Thyroid gland (tissue), 4 donors: ENCODE results near the gene CNPPD1.

Experiments used
- CTCF ChIP-seq, 6 experiments: fragments of 200-600 bp in 3 of 6; fragments of 450-650 bp in 3 of 6; sonication (generic) in 3 of 6; IDR thresholded peaks; one replicate each; pipeline ENCODE4 v1.5.1; 2016 to 2019; ENCODE audit warnings: antibody characterized with exemption in 6 of 6, mild to moderate bottlenecking in 2 of 6, inconsistent platforms in 1 of 6, moderate library complexity in 1 of 6
- POLR2A ChIP-seq, 2 donors: fragments of 450-650 bp; IDR thresholded peaks; one replicate each; pipeline ENCODE4 v1.6.1; 2017; ENCODE audit warnings: antibody characterized with exemption in 2 of 2, mild to moderate bottlenecking in 2 of 2, moderate library complexity in 1 of 2

DNA sequence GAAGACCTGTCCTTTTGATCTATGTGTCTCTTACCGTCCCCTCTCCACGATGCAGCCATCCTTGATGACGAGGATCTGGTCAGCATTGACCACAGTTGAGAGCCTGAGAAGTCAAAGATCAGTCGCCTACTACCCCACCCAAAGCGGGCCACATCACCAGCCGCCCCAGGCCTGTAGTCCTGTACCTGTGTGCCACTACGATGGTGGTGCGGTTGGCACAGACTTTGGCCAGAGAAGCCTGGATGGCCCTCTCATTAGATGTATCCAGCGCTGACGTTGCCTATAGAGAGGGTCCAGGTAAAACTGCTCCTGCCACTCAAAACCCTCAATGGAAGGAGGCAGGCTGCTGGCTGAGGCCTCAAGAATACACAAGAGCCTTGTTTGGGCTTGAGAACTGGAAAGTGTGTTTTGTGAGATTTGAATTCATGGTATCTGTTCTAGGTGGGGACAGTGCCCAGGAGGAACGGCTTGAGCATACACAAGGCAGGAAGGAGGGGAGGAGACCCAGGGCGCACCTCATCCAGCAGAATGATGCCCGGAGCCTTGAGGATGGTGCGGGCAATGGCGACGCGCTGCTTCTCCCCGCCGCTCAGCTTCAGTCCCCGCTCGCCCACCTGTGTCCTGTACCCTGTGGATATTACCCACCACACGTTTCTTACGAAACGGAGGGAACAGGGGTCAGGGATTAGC, 33.6 kb upstream of the CNPPD1 start:
- TF ChIP-seq CTCF (IDR thresholded peaks at IDR 0.05) (no peak), POLR2A (IDR thresholded peaks at IDR 0.05) (no peak)
